Measurements from ENCODE around the gene EPB41L2.

DNA sequence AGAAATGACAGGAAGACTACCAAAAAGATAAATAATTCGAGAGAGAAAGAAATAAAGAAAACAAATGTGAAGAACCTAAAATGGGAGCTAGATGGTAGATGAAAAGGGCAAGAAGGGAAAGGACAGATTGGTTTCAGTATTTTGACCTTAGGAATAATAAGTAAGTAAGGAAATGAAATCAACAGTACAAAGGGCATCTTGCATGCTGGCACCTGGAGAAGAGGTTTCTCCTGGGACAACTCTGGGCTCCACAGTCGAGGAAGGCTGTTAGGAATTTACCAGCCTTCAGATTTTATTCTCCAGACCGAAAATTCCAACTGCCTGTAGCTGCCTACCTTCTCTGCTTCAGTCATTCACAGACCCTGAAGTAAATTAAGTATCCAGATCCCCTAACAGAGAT lies 155.4 kb downstream of the EPB41L2 start:
- TF ChIP-seq, protein P1, sequence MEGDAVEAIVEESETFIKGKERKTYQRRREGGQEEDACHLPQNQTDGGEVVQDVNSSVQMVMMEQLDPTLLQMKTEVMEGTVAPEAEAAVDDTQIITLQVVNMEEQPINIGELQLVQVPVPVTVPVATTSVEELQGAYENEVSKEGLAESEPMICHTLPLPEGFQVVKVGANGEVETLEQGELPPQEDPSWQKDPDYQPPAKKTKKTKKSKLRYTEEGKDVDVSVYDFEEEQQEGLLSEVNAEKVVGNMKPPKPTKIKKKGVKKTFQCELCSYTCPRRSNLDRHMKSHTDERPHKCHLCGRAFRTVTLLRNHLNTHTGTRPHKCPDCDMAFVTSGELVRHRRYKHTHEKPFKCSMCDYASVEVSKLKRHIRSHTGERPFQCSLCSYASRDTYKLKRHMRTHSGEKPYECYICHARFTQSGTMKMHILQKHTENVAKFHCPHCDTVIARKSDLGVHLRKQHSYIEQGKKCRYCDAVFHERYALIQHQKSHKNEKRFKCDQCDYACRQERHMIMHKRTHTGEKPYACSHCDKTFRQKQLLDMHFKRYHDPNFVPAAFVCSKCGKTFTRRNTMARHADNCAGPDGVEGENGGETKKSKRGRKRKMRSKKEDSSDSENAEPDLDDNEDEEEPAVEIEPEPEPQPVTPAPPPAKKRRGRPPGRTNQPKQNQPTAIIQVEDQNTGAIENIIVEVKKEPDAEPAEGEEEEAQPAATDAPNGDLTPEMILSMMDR (IDR thresholded peaks at IDR 0.05) = no peak
- TF ChIP-seq POLR2A (IDR thresholded peaks at IDR 0.05) = no peak
- no peak for TF ChIP-seq POLR2AphosphoS5 (IDR thresholded peaks at IDR 0.05)
- TF ChIP-seq EP300 (IDR thresholded peaks at IDR 0.05) = no peak
